ENCODE measurements around the gene OVCA2.

OVCA2 gene

GRCh38 chr17:2090210-2090641 is 48.4 kb downstream of the OVCA2 start:
- peak; percentile 40 for DNase-seq

DNA sequence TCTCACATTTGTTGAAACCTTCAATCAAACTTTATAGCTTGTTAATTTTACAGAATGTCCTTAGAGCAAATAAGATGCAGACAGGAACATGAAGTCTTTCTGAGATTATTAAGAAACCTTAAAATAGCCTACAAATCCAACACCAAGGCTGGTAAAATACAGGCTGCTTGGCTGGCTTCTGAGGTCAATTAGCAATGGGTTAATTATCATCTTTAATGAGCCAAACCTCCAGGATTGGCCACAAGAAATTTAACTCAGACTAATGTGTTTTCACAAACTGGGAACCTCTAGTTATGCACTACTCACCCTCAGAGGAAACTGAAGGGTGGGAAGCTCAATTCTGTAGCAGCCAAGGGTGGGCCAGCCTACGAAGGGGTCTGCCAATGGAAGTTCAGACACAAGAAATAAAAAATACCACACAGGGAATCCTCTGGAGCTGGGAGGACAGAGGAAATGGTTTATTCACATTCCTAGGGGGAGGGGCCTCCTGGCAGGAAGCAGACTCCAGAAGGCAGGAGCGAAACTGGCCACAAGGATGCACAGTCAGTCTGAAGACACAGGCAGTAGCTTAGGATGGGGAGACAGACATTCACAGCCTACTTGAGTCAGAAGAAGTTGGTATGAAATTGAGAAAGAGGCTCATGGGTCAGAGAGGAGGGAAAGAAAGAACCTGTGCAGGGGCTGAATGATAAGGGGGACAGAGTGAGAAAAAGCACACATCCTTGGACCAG is 49.1 kb downstream of the OVCA2 start:
- DNase-seq, result no peak

- no peak for DNase-seq
Observed at GRCh38 chr17:2092253-2092652, 50.4 kb downstream of the OVCA2 start.

Data from activated naive CD4-positive, alpha-beta T cell treated with anti-CD3 and anti-CD28 coated beads, Interleukin-2, amount 50 U/mL, for 16 hours (primary cell).